Effector memory CD4-positive, alpha-beta T cell (primary cell): Measurements from ENCODE around the gene MLLT10.

ENCODE experiments used
- DNase-seq, 3 donors: peaks; one replicate each; pipeline ENCODE4 v3.0.0-alpha.2; 2020
- H3K27ac ChIP-seq: 2 replicates; pipeline ENCODE4 v1.7.0; 2013; ENCODE audit warnings: mild to moderate bottlenecking, low read length, moderate library complexity; ENCODE audit not compliant: insufficient read depth, poor library complexity, severe bottlenecking
- H3K27me3 ChIP-seq: replicated peaks from 2 replicates; pipeline ENCODE4 v1.7.0; 2013; ENCODE audit warnings: mild to moderate bottlenecking, low read length; ENCODE audit not compliant: insufficient read depth, control insufficient read depth, poor library complexity, severe bottlenecking
- H3K36me3 ChIP-seq: 2 replicates; pipeline ENCODE4 v1.7.0; 2013; ENCODE audit warnings: mild to moderate bottlenecking, low read length, moderate library complexity; ENCODE audit not compliant: control insufficient read depth, insufficient read depth
- H3K4me1 ChIP-seq: 2 replicates; pipeline ENCODE4 v1.7.0; 2013; ENCODE audit warnings: low read length, mild to moderate bottlenecking; ENCODE audit not compliant: control insufficient read depth, insufficient read depth, poor library complexity, severe bottlenecking
- H3K4me3 ChIP-seq: 2 replicates; pipeline ENCODE4 v1.7.0; 2013; ENCODE audit warnings: low read length, low read depth, mild to moderate bottlenecking; ENCODE audit not compliant: insufficient read depth, poor library complexity, severe bottlenecking
- H3K9me3 ChIP-seq: 2 replicates; pipeline ENCODE4 v1.7.0; 2013; ENCODE audit warnings: mild to moderate bottlenecking, low read length, moderate library complexity; ENCODE audit not compliant: control insufficient read depth
- total RNA-seq, 3 donors: gene quantifications; one replicate each; lab custom pipeline; 2026; lab: John Stamatoyannopoulos, UW

Gene MLLT10
- 76.1 to 93.3 (median 77.5) reads per million in 3 donors for total RNA-seq

DNA sequence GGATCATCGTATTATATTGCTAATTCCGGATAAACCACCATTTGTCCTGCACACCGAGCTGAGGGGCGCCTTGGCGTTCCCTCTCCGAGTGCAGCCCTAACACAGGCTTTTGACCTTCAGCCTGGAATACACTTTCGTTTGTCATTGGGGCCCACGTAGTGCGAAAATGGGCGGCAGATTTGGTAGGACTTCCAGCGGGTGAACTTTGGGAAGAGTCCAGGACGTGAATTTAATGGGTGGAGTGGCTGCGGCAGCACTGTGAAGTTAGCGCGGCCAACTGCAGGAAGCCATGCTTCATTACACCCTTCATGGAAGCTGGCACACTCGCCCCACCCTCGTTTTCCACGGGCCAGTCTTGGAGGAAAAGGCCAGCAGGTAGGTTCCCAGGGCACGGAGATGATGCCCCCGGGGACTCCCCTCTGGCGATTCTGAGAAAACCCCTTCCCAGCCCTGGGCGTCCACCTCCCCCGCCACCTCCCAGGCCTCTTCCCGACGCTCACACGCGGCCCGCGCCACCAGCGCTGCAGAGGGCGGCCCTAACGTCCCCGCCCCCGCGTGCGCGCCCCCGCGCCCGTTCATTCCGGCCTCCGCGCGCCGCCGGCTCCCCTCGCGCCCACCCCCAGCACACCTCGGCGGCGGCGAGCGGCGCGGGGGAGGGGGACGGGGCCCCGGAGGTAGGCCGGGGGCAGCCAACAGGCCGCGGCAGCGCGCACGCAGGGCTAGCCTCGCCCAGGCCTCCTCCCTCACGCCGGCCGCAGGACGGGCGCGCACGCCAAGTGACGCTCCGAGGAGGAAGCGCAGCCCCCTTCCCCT lies at the start of gene MLLT10:
Gene MLLT10, plus strand, starts transcription at position 766 of the 813 bp plus-strand sequence. CDS start 413 bp downstream, outside the sequence.
- peak; percentile 86 to 90 (median 89) for DNase-seq
- Histone ChIP-seq H3K4me3 (peak within 1 kb of the TSS; percentile 63), H3K4me1 (peaks cover 5% of the 10 kb centered on the region)

GRCh38 chr10:21487416-21488180 lies 46.4 kb upstream of the MLLT10 start:
- H3K36me3 ChIP-seq: no peaks in the 10 kb centered on the region

More for the DNA sequence above, at the start of gene MLLT10:
- H3K27me3 ChIP-seq: no peaks in the 10 kb centered on the region
- H3K27ac ChIP-seq: peak within 1 kb of the TSS; percentile 68
- H3K9me3 ChIP-seq: no peaks in the 10 kb centered on the region
- H3K36me3 ChIP-seq: no peaks in the 10 kb centered on the region

DNA sequence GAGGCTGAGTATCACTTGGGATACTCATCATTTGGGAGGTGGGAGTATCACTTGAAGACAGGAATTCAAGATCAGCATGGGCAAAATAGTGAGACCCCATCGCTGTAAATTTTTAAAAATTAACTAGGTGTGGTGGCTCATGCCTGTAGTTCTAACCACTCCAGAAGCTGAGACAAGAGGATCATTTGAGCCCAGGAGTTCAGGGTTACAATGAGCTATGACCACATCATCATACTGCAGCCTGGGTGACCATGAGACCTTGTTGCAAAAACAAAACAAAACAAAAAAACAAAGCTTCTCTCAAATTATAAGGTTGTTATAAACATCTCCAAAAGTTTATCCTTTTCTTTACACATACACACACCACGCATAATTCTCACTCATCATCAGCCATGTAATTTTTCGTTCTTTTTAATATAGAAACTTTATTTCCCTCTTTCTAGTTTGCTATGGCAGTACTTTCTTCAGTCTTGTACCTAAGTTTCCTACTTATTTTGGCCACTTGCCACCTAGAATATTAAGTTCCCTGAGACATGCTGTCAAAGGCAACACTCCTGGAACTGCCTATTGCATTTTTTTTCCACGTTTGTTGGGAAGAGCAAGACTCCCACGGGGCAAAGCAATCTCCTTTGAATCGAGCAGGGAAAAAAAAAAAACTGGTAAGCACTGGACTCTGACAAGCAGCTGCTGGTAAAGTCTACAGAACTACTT lies 45.6 kb upstream of the MLLT10 start:
- H3K27ac ChIP-seq: no peak overlapping the region
- H3K27me3 ChIP-seq: no peaks in the 10 kb centered on the region
- no peaks in the 10 kb centered on the region for H3K4me1 ChIP-seq
- no peaks in the 10 kb centered on the region for H3K36me3 ChIP-seq
- H3K4me3 ChIP-seq: no peak overlapping the region
- DNase-seq: no peak
- no peaks in the 10 kb centered on the region for H3K9me3 ChIP-seq

More at GRCh38 chr10:21487416-21488180, 46.4 kb upstream of the MLLT10 start:
- no peak for DNase-seq
- no peaks in the 10 kb centered on the region for H3K4me1 ChIP-seq
- no peak overlapping the region for H3K27ac ChIP-seq
- H3K4me3 ChIP-seq: no peak overlapping the region
- no peaks in the 10 kb centered on the region for H3K27me3 ChIP-seq
- no peaks in the 10 kb centered on the region for H3K9me3 ChIP-seq

DNA sequence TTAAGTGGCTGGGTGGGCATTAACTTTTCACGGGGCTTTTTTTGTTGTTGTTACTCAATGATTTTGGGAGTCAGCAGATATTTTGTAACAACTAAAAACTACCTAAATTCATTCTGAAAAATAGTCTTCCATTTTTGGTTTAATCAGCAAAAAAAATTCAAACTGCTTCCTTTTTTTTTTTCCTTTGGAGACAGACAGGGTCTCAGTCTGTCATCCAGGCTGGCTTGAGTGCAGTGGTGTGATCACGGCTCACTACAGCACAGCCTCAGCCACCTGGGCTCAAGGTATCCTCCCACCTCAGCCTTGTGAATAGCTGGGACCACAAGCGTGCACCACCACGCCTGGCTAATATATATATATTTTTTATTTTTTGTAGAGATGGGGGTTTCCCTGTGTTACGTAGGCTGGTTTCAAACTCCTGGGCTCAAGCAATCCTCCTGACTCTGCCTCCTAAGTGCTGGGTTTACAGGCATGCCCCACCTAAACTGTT lies 45.0 kb upstream of the MLLT10 start:
- H3K4me3 ChIP-seq: no peak overlapping the region
- H3K9me3 ChIP-seq: no peaks in the 10 kb centered on the region
- H3K36me3 ChIP-seq: no peaks in the 10 kb centered on the region
- no peak for DNase-seq
- peaks cover 4% of the 10 kb centered on the region for H3K27me3 ChIP-seq
- peaks cover 2% of the 10 kb centered on the region for H3K4me1 ChIP-seq
- no peak overlapping the region for H3K27ac ChIP-seq

DNA sequence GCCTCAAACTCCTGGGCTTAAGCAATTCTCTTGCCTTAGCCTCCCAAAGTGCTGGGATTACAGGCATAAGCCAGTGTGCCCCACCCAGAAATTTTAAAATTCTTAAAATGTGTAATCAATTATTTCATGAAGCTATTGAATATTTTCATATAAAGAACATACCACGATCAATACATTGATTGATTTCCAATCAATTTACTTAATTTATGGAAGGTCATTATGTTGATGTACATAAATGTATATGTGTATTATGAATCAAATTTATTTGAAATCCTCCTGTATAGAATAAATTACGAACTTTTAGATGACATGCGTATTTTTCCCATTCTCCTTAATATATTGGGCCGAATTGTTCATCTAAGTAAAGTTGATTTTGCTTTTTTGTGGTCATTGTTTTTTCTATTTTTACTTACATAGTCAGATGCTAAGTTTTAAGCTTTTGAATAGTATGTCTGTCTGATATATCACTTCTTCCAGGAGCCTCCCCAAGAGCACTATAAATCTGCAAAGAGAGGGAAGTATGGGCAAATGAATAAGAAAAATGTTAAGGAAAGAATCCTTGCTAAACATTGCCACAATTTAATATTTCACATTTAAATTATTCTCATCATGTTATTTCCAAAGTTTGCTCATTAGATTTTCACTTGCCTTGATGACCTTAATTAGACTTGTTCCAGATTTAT lies 43.9 kb upstream of the MLLT10 start:
- Histone ChIP-seq H3K9me3 (no peaks in the 10 kb centered on the region), H3K27ac (no peak overlapping the region), H3K36me3 (no peaks in the 10 kb centered on the region), H3K4me1 (peaks cover 14% of the 10 kb centered on the region), H3K27me3 (peaks cover 16% of the 10 kb centered on the region), H3K4me3 (no peak overlapping the region)
- DNase-seq: no peak

GRCh38 chr10:21490711-21491105 lies 43.3 kb upstream of the MLLT10 start:
- H3K9me3 ChIP-seq: no peaks in the 10 kb centered on the region
- H3K4me3 ChIP-seq: no peak overlapping the region
- DNase-seq: no peak
- no peaks in the 10 kb centered on the region for H3K36me3 ChIP-seq
- H3K27me3 ChIP-seq: peaks cover 19% of the 10 kb centered on the region
- H3K27ac ChIP-seq: no peak overlapping the region
- peaks cover 19% of the 10 kb centered on the region for H3K4me1 ChIP-seq

- Histone ChIP-seq H3K9me3 (no peaks in the 10 kb centered on the region), H3K27ac (no peak overlapping the region), H3K27me3 (peaks cover 32% of the 10 kb centered on the region), H3K4me1 (peaks cover 35% of the 10 kb centered on the region), H3K36me3 (no peaks in the 10 kb centered on the region), H3K4me3 (no peak overlapping the region)
- DNase-seq: no peak
These were observed 41.6 kb upstream of the MLLT10 start for GRCh38 chr10:21492421-21492820.

GRCh38 chr10:21493784-21494183 lies 40.2 kb upstream of the MLLT10 start:
- Histone ChIP-seq H3K9me3 (no peaks in the 10 kb centered on the region), H3K36me3 (no peaks in the 10 kb centered on the region), H3K27me3 (peaks cover 45% of the 10 kb centered on the region), H3K4me3 (peak overlapping the region; percentile 81), H3K27ac (no peak overlapping the region), H3K4me1 (peaks cover 37% of the 10 kb centered on the region)
- DNase-seq: no peak

GRCh38 chr10:21494191-21495001 lies 39.6 kb upstream of the MLLT10 start:
- Histone ChIP-seq H3K27me3 (peaks cover 51% of the 10 kb centered on the region), H3K4me1 (peaks cover 37% of the 10 kb centered on the region)
- no peak for DNase-seq

More at GRCh38 chr10:21494191-21495001, 39.6 kb upstream of the MLLT10 start:
- Histone ChIP-seq H3K36me3 (no peaks in the 10 kb centered on the region), H3K9me3 (no peaks in the 10 kb centered on the region), H3K4me3 (peak overlapping the region; percentile 81), H3K27ac (no peak overlapping the region)
